CD4-positive, alpha-beta T cell treated with Interleukin-1 beta for 1 hour (primary cell): ENCODE data around the gene PSMB7.

Source experiments
- DNase-seq, 2 donors: peaks; one replicate each; pipeline ENCODE4 v3.0.0-alpha.2; 2020 to 2022

The PSMB7 gene

GRCh38 chr9:124415102-124415851 lies at the start of gene PSMB7:
PSMB7 (minus strand) TSS chr9:124415442; CDS start chr9:124415425, 17 bp downstream.
- peak; percentile 96 to 97 for DNase-seq

- no peak for DNase-seq
Observed at GRCh38 chr9:124462739-124463138, 47.5 kb upstream of the PSMB7 start.

GRCh38 chr9:124458441-124458840 lies 43.2 kb upstream of the PSMB7 start:
- no peak for DNase-seq

GRCh38 chr9:124457887-124458431 lies 42.7 kb upstream of the PSMB7 start:
- DNase-seq: no peak

GRCh38 chr9:124457079-124457886 lies 42.0 kb upstream of the PSMB7 start:
- DNase-seq: no peak

GRCh38 chr9:124456341-124457078 lies 41.3 kb upstream of the PSMB7 start:
- no peak for DNase-seq

GRCh38 chr9:124455820-124456219 lies 40.6 kb upstream of the PSMB7 start:
- DNase-seq: no peak

- no peak for DNase-seq
Observed at GRCh38 chr9:124454791-124455443, 39.7 kb upstream of the PSMB7 start.

GRCh38 chr9:124454296-124454695 lies 39.1 kb upstream of the PSMB7 start:
- DNase-seq: no peak

- DNase-seq: no peak
Observed at GRCh38 chr9:124453586-124454191, 38.4 kb upstream of the PSMB7 start.

GRCh38 chr9:124452841-124453585 lies 37.8 kb upstream of the PSMB7 start:
- no peak for DNase-seq

GRCh38 chr9:124452326-124452725 lies 37.1 kb upstream of the PSMB7 start:
- DNase-seq: no peak

- DNase-seq: no peak
Observed at GRCh38 chr9:124450931-124451661, 35.9 kb upstream of the PSMB7 start.

GRCh38 chr9:124450241-124450924 lies 35.1 kb upstream of the PSMB7 start, which contains the start of gene ADGRD2:
ADGRD2 (plus strand) TSS chr9:124450451; CDS start chr9:124451667, 1,216 bp downstream.
- DNase-seq: no peak

GRCh38 chr9:124449381-124450151 lies 34.3 kb upstream of the PSMB7 start:
- DNase-seq: no peak

- DNase-seq: no peak
Observed at GRCh38 chr9:124448019-124448418, 32.8 kb upstream of the PSMB7 start.

- DNase-seq: no peak
Observed at GRCh38 chr9:124447297-124447661, 32.0 kb upstream of the PSMB7 start.

GRCh38 chr9:124444166-124444565 lies 28.9 kb upstream of the PSMB7 start:
- no peak for DNase-seq

- DNase-seq: no peak
Observed at GRCh38 chr9:124443625-124444024, 28.4 kb upstream of the PSMB7 start.
